Measurements from ENCODE around the gene GLCCI1.

- TF ChIP-seq POLR2A (IDR thresholded peaks at IDR 0.05; ENCODE audit: low read length), result no peak
- TF ChIP-seq EP300 (IDR thresholded peaks at IDR 0.05), result no peak
- TF ChIP-seq PBX3 (IDR thresholded peaks at IDR 0.05), result no peak
- TF ChIP-seq CTCF (IDR thresholded peaks at IDR 0.05), result no peak
- TF ChIP-seq ELK1 (IDR thresholded peaks at IDR 0.05; ENCODE audit: low read depth, low read length), result no peak
- no peak for TF ChIP-seq HDAC2 (IDR thresholded peaks at IDR 0.05)
- TF ChIP-seq RAD21 (conservative IDR thresholded peaks at IDR 0.05 in 1 of 2, IDR thresholded peaks at IDR 0.05 in 1 of 2), result no peak
- TF ChIP-seq, protein P1, sequence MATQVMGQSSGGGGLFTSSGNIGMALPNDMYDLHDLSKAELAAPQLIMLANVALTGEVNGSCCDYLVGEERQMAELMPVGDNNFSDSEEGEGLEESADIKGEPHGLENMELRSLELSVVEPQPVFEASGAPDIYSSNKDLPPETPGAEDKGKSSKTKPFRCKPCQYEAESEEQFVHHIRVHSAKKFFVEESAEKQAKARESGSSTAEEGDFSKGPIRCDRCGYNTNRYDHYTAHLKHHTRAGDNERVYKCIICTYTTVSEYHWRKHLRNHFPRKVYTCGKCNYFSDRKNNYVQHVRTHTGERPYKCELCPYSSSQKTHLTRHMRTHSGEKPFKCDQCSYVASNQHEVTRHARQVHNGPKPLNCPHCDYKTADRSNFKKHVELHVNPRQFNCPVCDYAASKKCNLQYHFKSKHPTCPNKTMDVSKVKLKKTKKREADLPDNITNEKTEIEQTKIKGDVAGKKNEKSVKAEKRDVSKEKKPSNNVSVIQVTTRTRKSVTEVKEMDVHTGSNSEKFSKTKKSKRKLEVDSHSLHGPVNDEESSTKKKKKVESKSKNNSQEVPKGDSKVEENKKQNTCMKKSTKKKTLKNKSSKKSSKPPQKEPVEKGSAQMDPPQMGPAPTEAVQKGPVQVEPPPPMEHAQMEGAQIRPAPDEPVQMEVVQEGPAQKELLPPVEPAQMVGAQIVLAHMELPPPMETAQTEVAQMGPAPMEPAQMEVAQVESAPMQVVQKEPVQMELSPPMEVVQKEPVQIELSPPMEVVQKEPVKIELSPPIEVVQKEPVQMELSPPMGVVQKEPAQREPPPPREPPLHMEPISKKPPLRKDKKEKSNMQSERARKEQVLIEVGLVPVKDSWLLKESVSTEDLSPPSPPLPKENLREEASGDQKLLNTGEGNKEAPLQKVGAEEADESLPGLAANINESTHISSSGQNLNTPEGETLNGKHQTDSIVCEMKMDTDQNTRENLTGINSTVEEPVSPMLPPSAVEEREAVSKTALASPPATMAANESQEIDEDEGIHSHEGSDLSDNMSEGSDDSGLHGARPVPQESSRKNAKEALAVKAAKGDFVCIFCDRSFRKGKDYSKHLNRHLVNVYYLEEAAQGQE (IDR thresholded peaks at IDR 0.05), result no peak
Observed at GRCh38 chr7:8094164-8095140, 125.9 kb downstream of the GLCCI1 start.
